Measurements from ENCODE around the gene MARVELD1.

MARVELD1 gene

DNA sequence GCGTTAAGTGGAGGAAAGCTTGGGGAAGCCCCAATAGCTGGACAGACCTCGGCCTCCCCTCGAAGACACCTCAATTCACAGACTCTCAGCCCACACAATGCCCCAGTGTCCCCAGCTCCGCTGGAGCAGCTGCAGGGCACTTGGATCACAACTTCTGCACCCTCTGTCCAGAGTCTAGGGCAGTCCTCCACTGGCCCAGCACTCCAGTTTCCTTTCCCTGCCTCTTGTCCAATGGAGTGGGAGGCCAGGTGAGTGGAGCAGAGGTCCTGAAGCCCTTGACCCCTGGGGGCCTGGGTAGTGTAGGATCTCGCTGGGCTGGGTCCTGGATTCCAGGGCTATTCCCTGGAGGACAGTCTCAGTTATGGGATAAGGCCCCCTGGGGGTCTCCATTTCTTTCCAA is 46.4 kb downstream of the MARVELD1 start:
- DNase-seq = no peak

DNA sequence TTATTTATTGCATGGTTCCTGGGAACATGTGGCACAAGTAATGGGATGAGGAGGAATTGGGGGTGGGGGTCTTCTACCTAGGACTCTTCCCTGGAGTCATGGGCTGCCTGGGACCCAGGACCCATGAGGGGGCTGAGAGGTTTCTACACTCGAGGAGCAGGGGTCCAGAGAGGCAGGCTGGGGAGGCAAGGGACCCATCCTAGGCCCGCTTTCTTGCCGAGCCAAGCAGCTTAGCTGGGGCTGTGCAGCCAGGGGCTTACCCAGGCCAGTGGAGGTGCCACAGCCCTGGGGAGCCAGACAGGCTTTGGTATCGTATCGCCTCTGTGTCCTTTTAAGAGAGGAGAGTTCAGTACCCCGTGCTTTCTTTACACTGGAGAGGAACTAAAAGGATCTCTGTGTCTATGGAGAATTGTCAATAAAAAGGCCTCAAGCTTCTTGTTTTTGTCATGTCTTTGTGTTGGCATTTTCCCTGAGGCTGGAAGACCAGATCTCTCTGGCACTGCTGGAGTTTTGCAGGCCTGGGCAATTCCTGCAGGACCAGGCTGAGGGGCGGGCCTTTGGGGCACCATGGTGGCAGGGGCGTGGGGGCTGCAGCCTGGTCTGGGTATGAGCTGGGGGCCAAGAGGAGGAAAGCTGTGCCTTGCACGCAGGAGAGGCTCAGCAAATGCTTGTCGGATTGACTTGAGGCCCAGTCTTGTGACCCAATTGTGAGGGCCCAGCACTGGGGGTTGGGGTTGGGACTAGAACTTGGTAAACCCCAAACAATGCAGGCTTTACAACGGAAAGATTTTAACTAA is 47.1 kb downstream of the MARVELD1 start:
- no peak for DNase-seq

GRCh38 chr10:97761331-97761865 is 47.9 kb downstream of the MARVELD1 start:
- DNase-seq = no peak

DNA sequence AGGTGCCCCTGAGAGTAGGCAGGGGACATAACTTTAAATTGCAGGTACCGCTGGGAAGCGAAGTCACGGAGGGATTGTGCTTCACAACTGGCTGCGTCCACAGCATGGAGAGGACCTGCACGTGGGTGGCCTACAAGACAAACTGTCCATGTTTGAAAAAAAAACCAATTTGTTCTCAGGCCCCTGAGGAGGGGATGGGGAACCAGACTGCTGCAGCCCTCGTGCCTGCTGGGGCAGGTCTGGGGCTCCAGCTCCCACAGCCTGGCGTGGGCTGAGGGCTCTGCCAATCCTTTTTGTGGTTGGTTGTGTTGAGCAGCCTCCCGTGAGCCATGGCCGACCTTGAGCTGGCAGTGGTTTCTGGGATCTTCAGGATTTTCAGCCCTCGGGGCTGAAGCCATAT is 48.5 kb downstream of the MARVELD1 start:
- DNase-seq = no peak

DNA sequence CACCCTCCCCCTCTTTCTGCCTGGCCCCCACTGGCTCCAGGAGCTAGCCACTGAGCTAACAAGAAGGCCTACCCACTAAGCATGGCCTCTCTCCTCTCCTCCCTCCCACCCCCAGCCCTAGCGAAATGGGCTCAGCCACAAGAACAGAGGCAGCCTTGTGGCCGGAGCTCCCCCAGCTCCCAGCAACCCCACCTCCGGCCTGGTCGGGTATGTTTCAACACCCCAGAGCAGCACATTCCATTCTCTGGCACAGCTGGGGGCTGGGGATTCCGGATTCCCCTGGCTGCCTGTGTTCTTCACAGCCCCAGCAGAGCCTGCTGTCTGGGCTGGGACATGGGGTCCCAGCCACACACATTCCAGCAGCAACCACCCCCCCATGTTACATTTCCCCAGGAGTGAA is 49.3 kb downstream of the MARVELD1 start:
- no peak for DNase-seq

DNA sequence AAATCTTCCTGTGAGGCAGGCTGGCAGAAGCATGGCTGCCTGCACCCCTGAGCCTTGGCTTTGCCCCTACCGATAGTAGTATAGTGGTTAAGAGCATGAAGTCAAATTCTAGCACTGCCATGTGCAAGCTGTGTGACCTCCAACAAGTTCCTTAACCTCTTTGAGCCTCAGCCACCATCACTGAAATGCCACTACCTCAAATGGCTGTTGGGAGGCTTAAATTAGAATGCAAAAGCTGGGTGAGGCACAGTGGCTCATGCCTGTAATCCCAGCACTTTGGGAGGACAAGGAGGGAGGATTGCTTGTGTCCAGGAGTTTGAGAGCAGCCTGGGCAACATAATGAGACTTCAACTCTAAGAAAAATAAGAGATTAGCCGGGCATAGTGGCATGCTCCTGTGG is 49.9 kb downstream of the MARVELD1 start:
- no peak for DNase-seq

- no peak for DNase-seq
Measured at GRCh38 chr10:97763947-97764346, 50.4 kb downstream of the MARVELD1 start.

DNA sequence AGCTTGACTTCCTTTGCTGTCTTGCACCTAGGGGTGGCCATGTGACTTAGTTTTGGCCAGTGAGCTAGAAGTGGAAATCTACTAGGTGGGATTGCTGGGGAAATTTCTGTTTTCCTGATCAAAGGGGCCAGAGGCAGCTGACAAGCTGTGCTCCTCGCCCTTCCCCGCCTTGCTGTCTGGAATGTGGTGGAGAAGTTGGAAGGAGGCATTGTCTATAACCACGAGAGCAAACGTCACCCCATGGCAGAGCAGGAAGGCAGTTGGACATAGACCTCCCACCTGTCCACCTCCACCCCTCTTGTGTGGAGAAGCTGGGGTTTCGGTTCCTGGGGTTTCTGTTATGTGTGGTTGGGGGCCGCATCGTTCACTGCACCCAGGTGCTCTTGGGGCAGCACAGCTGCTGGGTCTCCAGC is 51.0 kb downstream of the MARVELD1 start:
- DNase-seq = no peak

- DNase-seq = no peak
Measured at GRCh38 chr10:97765201-97765600, 51.7 kb downstream of the MARVELD1 start.

DNA sequence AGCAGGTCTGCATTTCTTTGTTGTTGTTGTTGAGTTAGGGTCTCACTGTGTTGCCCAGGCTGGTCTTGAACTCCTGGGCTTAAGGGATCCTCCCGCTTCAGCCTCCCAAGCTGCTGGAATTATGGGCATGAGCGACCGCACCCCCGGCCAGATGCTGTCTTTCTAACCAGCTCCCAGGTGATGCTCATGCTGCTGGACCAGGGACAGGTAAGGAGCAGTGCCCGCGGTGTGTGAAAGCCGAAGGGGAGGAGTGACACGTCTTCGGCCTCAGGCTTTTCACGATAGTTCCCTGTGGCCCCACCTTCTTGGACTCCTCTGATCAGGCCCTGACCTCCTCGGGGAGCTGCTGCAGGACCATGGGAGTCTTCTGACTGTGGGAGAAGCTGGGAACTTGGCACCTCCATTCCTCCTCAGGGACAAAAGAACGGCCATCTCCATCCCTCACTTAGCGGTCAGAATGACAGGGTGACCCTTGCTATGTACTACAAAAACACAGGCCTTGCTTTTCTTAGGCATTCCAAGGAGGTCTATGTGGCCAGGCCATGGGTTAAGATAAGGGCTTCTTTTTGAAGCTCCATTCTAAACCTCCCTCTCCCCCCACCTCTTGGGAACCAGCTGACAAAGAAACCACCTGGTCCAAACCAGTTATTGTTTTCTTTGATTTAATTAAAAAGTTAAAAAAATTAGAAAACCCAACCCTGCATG is 52.7 kb downstream of the MARVELD1 start:
- DNase-seq = no peak

- DNase-seq = no peak
Measured at GRCh38 chr10:97766996-97767924, 53.7 kb downstream of the MARVELD1 start.

Data from activated CD4-positive, alpha-beta T cell treated with anti-CD3 and anti-CD28 coated beads for 1 hour (primary cell).